HepG2 (cell line): ENCODE data around the gene PPAN. TPM values are rescaled to one million over a fixed set of nuclear protein-coding genes. Genes with fewer than 3 reads are reported as not detected.

Experiments
- HDAC2 ChIP-seq: sonication (generic); formaldehyde crosslinking; IDR thresholded peaks from 2 replicates; pipeline ENCODE4 v1.4.0; 2020; ENCODE audit warnings: missing genetic modification reagents
- MED1 ChIP-seq: sonication (generic); formaldehyde crosslinking; IDR thresholded peaks from 2 replicates; pipeline ENCODE4 v1.4.0; 2020; ENCODE audit warnings: missing genetic modification reagents
- MEIS2 ChIP-seq: sonication (generic); formaldehyde crosslinking; IDR thresholded peaks from 2 replicates; pipeline ENCODE4 v1.9.0; 2021; ENCODE audit warnings: mild to moderate bottlenecking, missing genetic modification reagents
- POLR2AphosphoS5 ChIP-seq: IDR thresholded peaks from 2 replicates; pipeline ENCODE4 v1.6.1; 2012; ENCODE audit warnings: low read depth, low read length
- ZNF17 ChIP-seq: sonication (generic); formaldehyde crosslinking; IDR thresholded peaks from 2 replicates; pipeline ENCODE4 v1.5.0; 2020; ENCODE audit warnings: mild to moderate bottlenecking, missing genetic modification reagents
- ZNF552 ChIP-seq: sonication (generic); formaldehyde crosslinking; IDR thresholded peaks from 2 replicates; pipeline ENCODE4 v1.9.0; 2022; ENCODE audit warnings: missing genetic modification reagents, mild to moderate bottlenecking, borderline replicate concordance
- polyA plus RNA-seq, 8 experiments: library from polyadenylated mRNA; depleted of rRNA in 3 of 8; stranded (reverse) in 7 of 8; unstranded in 1 of 8; fragments of >200 nt; fragmentation: Illumina TruSeq in 4 of 8; extraction: Trizol in 4 of 8; gene quantifications; 2 replicates each; pipeline versions ENCODE4 v1.2.1 to v1.2.3, GENCODE V29; 2011 to 2016; ENCODE audit warnings: low read depth in 4 of 8, missing spikeins in 1 of 8, mixed read lengths in 1 of 8; ENCODE audit not compliant: insufficient read depth in 1 of 8
- total RNA-seq, 5 experiments: library from RNA; depleted of rRNA; stranded (reverse); fragments of >200 nt; fragmentation: Illumina TruSeq; extraction: Trizol; gene quantifications; 2 replicates each; pipeline ENCODE4 v1.2.3, GENCODE V29; 2016; ENCODE audit warnings: low read depth in 1 of 5
- TF ChIP-seq, protein P1 (sequence below): sonication (generic); formaldehyde crosslinking; IDR thresholded peaks from 2 replicates; pipeline ENCODE4 v1.5.0; 2020; ENCODE audit warnings: mild to moderate bottlenecking, missing genetic modification reagents, borderline replicate concordance
- TF ChIP-seq, protein P2 (sequence below): sonication (generic); formaldehyde crosslinking; IDR thresholded peaks from 2 replicates; pipeline ENCODE4 v1.4.0; 2020; ENCODE audit warnings: missing genetic modification reagents

Gene PPAN
- total and polyA plus RNA-seq, 2 of the 13 experiments (the other 11 are each of a cell fraction or from before 2014, with no cell fraction given) = 36.2 to 41.9 TPM

DNA sequence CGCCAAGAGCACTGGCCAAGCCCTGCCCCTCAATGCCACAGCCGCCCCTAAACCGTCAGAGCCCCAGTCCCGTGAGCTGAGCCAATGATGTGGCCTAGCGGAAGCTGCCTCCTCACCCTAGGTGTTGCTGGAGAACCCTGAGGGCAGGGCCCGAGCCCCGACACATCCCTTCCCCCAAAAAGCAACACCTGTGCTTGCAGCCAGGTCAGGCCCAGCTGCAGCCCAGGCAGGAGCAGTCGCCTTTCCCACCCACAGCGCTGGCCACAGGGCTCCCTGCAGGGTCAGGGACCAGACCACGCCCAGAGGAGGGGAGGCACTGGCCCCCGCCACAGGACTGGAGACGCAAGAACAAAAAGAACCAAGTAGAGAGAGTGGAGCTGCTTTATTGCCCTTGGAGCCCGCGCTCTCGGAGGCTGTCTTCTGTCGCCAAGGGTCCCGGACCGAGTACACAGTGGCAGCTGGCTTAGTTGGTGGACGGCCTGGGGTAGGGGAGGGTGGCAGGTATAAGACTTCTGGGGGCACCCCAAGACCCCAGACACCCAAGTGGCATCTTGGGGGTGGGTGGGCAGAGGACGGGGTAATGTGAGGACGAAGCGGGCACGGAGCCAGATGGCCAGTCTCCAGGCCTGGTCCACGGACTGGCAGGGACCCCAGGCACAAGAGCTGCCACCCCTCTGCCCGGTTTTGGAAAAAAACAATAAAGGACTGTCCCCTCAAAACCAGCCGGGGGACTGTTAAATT lies 8.7 kb downstream of the PPAN start (continued):
- TF ChIP-seq ZNF552 = no peak
- TF ChIP-seq MED1 (CRISPR knock-in tag) = no peak
- TF ChIP-seq, protein P1, sequence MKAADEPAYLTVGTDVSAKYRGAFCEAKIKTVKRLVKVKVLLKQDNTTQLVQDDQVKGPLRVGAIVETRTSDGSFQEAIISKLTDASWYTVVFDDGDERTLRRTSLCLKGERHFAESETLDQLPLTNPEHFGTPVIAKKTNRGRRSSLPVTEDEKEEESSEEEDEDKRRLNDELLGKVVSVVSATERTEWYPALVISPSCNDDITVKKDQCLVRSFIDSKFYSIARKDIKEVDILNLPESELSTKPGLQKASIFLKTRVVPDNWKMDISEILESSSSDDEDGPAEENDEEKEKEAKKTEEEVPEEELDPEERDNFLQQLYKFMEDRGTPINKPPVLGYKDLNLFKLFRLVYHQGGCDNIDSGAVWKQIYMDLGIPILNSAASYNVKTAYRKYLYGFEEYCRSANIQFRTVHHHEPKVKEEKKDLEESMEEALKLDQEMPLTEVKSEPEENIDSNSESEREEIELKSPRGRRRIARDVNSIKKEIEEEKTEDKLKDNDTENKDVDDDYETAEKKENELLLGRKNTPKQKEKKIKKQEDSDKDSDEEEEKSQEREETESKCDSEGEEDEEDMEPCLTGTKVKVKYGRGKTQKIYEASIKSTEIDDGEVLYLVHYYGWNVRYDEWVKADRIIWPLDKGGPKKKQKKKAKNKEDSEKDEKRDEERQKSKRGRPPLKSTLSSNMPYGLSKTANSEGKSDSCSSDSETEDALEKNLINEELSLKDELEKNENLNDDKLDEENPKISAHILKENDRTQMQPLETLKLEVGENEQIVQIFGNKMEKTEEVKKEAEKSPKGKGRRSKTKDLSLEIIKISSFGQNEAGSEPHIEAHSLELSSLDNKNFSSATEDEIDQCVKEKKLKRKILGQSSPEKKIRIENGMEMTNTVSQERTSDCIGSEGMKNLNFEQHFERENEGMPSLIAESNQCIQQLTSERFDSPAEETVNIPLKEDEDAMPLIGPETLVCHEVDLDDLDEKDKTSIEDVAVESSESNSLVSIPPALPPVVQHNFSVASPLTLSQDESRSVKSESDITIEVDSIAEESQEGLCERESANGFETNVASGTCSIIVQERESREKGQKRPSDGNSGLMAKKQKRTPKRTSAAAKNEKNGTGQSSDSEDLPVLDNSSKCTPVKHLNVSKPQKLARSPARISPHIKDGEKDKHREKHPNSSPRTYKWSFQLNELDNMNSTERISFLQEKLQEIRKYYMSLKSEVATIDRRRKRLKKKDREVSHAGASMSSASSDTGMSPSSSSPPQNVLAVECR = 0 out of 2 replicates have a peak, but pooled peaks have one; percentile 40
- no peak for TF ChIP-seq MEIS2 (CRISPR knock-in tag)
- no peak for TF ChIP-seq HDAC2 (CRISPR knock-in tag)
- TF ChIP-seq, protein P2, sequence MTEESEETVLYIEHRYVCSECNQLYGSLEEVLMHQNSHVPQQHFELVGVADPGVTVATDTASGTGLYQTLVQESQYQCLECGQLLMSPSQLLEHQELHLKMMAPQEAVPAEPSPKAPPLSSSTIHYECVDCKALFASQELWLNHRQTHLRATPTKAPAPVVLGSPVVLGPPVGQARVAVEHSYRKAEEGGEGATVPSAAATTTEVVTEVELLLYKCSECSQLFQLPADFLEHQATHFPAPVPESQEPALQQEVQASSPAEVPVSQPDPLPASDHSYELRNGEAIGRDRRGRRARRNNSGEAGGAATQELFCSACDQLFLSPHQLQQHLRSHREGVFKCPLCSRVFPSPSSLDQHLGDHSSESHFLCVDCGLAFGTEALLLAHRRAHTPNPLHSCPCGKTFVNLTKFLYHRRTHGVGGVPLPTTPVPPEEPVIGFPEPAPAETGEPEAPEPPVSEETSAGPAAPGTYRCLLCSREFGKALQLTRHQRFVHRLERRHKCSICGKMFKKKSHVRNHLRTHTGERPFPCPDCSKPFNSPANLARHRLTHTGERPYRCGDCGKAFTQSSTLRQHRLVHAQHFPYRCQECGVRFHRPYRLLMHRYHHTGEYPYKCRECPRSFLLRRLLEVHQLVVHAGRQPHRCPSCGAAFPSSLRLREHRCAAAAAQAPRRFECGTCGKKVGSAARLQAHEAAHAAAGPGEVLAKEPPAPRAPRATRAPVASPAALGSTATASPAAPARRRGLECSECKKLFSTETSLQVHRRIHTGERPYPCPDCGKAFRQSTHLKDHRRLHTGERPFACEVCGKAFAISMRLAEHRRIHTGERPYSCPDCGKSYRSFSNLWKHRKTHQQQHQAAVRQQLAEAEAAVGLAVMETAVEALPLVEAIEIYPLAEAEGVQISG (CRISPR knock-in tag) = no peak
- no peak for TF ChIP-seq ZNF17
- peak; percentile 17 for TF ChIP-seq POLR2AphosphoS5
